CD4-positive, alpha-beta T cell (primary cell): ENCODE results near the gene HS6ST2. TPM values are rescaled to one million over a fixed set of nuclear protein-coding genes. Genes with fewer than 3 reads are reported as not detected.

Experiments
- ATAC-seq: fragments of 200-7000 bp; cut with Tn5 transposase; one replicate; pipeline ENCODE4 v1.10.0; 2022; ENCODE audit warnings: mild to moderate bottlenecking; ENCODE audit not compliant: poor library complexity
- CTCF ChIA-PET: fragments of 350-600 bp; sonication (Branson Sonifier 250); formaldehyde crosslinking; loops from one replicate; lab custom pipeline; 2021; ENCODE audit warnings: antibody characterized with exemption, inconsistent platforms; lab: Charles Lee
- POLR2A ChIA-PET: fragments of 350-600 bp; sonication (Branson Sonifier 250); formaldehyde crosslinking; loops from one replicate; lab custom pipeline; 2021; ENCODE audit warnings: antibody characterized with exemption, inconsistent platforms; lab: Charles Lee
- DNase-seq, 14 experiments: peaks; one replicate each; pipeline ENCODE4 v3.0.0-alpha.2; 2013 to 2020; ENCODE audit warnings: mixed read lengths in 2 of 14
- H3K27ac ChIP-seq, 2 donors: one replicate each; pipeline versions ENCODE4 v1.5.1 to v1.7.0; 2013; ENCODE audit warnings: low read length in 2 of 2, low read depth in 1 of 2, mild to moderate bottlenecking in 1 of 2
- H3K27me3 ChIP-seq, 2 experiments: 1 replicate in 1 of 2; 2 replicates in 1 of 2; pipeline versions ENCODE4 v1.6.1 to v1.7.0; 2013; ENCODE audit warnings: low read length in 2 of 2, control low read depth in 1 of 2, mild to moderate bottlenecking in 1 of 2, moderate library complexity in 1 of 2; ENCODE audit not compliant: insufficient read depth in 2 of 2, control insufficient read depth in 1 of 2
- H3K36me3 ChIP-seq: one replicate; pipeline ENCODE4 v1.6.1; 2013; ENCODE audit warnings: low read length, control low read depth; ENCODE audit not compliant: insufficient read depth
- H3K4me1 ChIP-seq: one replicate; pipeline ENCODE4 v1.6.1; 2013; ENCODE audit warnings: low read length, control low read depth; ENCODE audit not compliant: insufficient read depth
- H3K4me3 ChIP-seq: one replicate; pipeline ENCODE4 v1.5.1; 2013; ENCODE audit warnings: mild to moderate bottlenecking, low read length, moderate library complexity
- H3K9me3 ChIP-seq, 2 experiments: 1 replicate in 1 of 2; 2 replicates in 1 of 2; pipeline versions ENCODE4 v1.6.1 to v1.7.0; 2013; ENCODE audit warnings: low read length in 2 of 2, mild to moderate bottlenecking in 2 of 2, control low read depth in 1 of 2, moderate library complexity in 1 of 2; ENCODE audit not compliant: control insufficient read depth in 1 of 2, insufficient read depth in 1 of 2
- H3K27ac Mint-ChIP-seq: one replicate; pipeline ENCODE4 v1.8.0; 2020; ENCODE audit warnings: mixed read lengths
- H3K27me3 Mint-ChIP-seq: one replicate; pipeline ENCODE4 v1.8.0; 2021; ENCODE audit warnings: mixed read lengths
- H3K36me3 Mint-ChIP-seq: one replicate; pipeline ENCODE4 v1.8.0; 2021; ENCODE audit warnings: low read depth, mixed read lengths
- H3K4me1 Mint-ChIP-seq: one replicate; pipeline ENCODE4 v1.8.0; 2021; ENCODE audit warnings: low read depth, mixed read lengths
- H3K4me3 Mint-ChIP-seq: one replicate; pipeline ENCODE4 v1.8.0; 2020; ENCODE audit warnings: mild to moderate bottlenecking, mixed read lengths
- H3K9me3 Mint-ChIP-seq: one replicate; pipeline ENCODE4 v1.8.0; 2020; ENCODE audit warnings: mixed read lengths
- CTCF ChIP-seq: fragments of 200-600 bp; IDR thresholded peaks from one replicate; pipeline ENCODE4 v1.8.0; 2022; ENCODE audit warnings: antibody characterized with exemption, mild to moderate bottlenecking
- intact Hi-C, 2 experiments: fragments of 100-400 bp; cut with DNase I in 1 of 2; cut with micrococcal nuclease in 1 of 2; formaldehyde crosslinking; loops; one replicate each; pipeline versions ENCODE4 v1.15.1 to v1.9.0; 2023 to 2025; cut with DNase I, micrococcal nuclease
- total RNA-seq, 174 experiments: library from RNA in 2 of 174; stranded (reverse) in 2 of 174; gene quantifications; one replicate each; pipeline ENCODE4 v1.2.3 and lab custom pipeline; 2021 to 2026

The HS6ST2 gene
- total RNA-seq, 2 experiments from 2014 or later: not detected

GRCh38 chrX:132708529-132708928 is 249.9 kb downstream of the HS6ST2 start:
- Histone ChIP-seq H3K27ac (no peak overlapping the region), H3K36me3 (no peaks in the 10 kb centered on the region), H3K9me3 (no peaks in the 10 kb centered on the region), H3K4me3 (no peak overlapping the region), H3K27me3 (no peaks in the 10 kb centered on the region), H3K4me1 (no peaks in the 10 kb centered on the region)
- TF ChIP-seq CTCF: no peak
- no peaks in the 10 kb centered on the region for H3K4me1 Mint-ChIP-seq
- H3K4me3 Mint-ChIP-seq: no peak overlapping the region
- CTCF ChIA-PET: no interaction called here
- DNase-seq (no peak), ATAC-seq (no peak)
- no peaks in the 10 kb centered on the region for H3K36me3 Mint-ChIP-seq
- POLR2A ChIA-PET: interaction anchor here (0.6 kb wide), 1 partner anchor 21 kb away, joined by 3 read pairs; no protein-coding TSS in a partner anchor
- no peaks in the 10 kb centered on the region for H3K9me3 Mint-ChIP-seq
- intact Hi-C loops: no loop called here
- H3K27ac Mint-ChIP-seq: no peak overlapping the region
- no peaks in the 10 kb centered on the region for H3K27me3 Mint-ChIP-seq

- CTCF ChIA-PET: no interaction called here
- no peak for TF ChIP-seq CTCF
- DNase-seq (no peak), ATAC-seq (no peak)
- H3K4me1 Mint-ChIP-seq: no peaks in the 10 kb centered on the region
- peaks cover 4% of the 10 kb centered on the region for H3K27me3 Mint-ChIP-seq
- no peaks in the 10 kb centered on the region for H3K9me3 Mint-ChIP-seq
- H3K4me3 ChIP-seq: no peak overlapping the region
- H3K36me3 Mint-ChIP-seq: no peaks in the 10 kb centered on the region
- H3K4me1 ChIP-seq: no peaks in the 10 kb centered on the region
- no peaks in the 10 kb centered on the region for H3K27me3 ChIP-seq
- H3K27ac ChIP-seq: no peak overlapping the region
- no peak overlapping the region for H3K27ac Mint-ChIP-seq
- no peaks in the 10 kb centered on the region for H3K36me3 ChIP-seq
- no peaks in the 10 kb centered on the region for H3K9me3 ChIP-seq
- no peak overlapping the region for H3K4me3 Mint-ChIP-seq
- intact Hi-C loops: no loop called here
- POLR2A ChIA-PET: no interaction called here
These were observed 253.7 kb downstream of the HS6ST2 start for GRCh38 chrX:132704769-132705168.

GRCh38 chrX:132694382-132694781 is 264.0 kb downstream of the HS6ST2 start:
- Mint-ChIP-seq H3K27ac (no peak overlapping the region), H3K36me3 (no peaks in the 10 kb centered on the region), H3K4me1 (no peaks in the 10 kb centered on the region), H3K27me3 (peaks cover 10% of the 10 kb centered on the region), H3K9me3 (no peaks in the 10 kb centered on the region), H3K4me3 (no peak overlapping the region)
- POLR2A ChIA-PET: no interaction called here
- ATAC-seq (no peak), DNase-seq (no peak)
- no peak overlapping the region for H3K4me3 ChIP-seq
- H3K4me1 ChIP-seq: no peaks in the 10 kb centered on the region
- intact Hi-C loops: no loop called here
- no peak overlapping the region for H3K27ac ChIP-seq
- H3K27me3 ChIP-seq: peaks cover 2 to 10% of the 10 kb centered on the region in 2 experiments
- no peaks in the 10 kb centered on the region for H3K9me3 ChIP-seq
- H3K36me3 ChIP-seq: no peaks in the 10 kb centered on the region
- TF ChIP-seq CTCF: no peak
- CTCF ChIA-PET: no interaction called here
